ENCODE data around the gene FBXL22. TPM values are rescaled to one million over a fixed set of nuclear protein-coding genes. Genes with fewer than 3 reads are reported as not detected.

FBXL22 gene
- total and polyA plus RNA-seq, 12 donors: 0.22 to 5.9 (median 0.78) TPM; not detected in 1

GRCh38 chr15:63588826-63589225, 8.4 kb upstream of the FBXL22 start:
- Histone ChIP-seq H3K27me3 (no peaks in the 10 kb centered on the region), H3K9me3 (replicated peaks in 1 of 3) (no peaks in the 10 kb centered on the region), H3K4me3 (no peak overlapping the region), H3K4me1 (replicated peaks in 1 of 2) (no peaks in the 10 kb centered on the region), H3K27ac (no peak overlapping the region), H3K36me3 (replicated peaks in 1 of 2) (peaks cover 0 to 43% of the 10 kb centered on the region in 2 donors)
- intact Hi-C loops (cut with DNase I): no loop called here
- no peak for DNase-seq
- TF ChIP-seq POLR2A (IDR thresholded peaks at IDR 0.05) (no peak), CTCF (IDR thresholded peaks at IDR 0.05) (no peak)
- 96 to 98% (median 97%) methylated on average over 6 of the region's 6 CpGs for WGBS, 4 donors

GRCh38 chr15:63593705-63594671, 3.2 kb upstream of the FBXL22 start:
- Histone ChIP-seq H3K4me1 (replicated peaks in 1 of 2) (peaks cover 0 to 1% of the 10 kb centered on the region in 2 donors), H3K27ac (no peak overlapping the region), H3K9me3 (replicated peaks in 1 of 3) (no peaks in the 10 kb centered on the region), H3K4me3 (no peak overlapping the region), H3K36me3 (replicated peaks in 1 of 2) (peaks cover 0 to 36% of the 10 kb centered on the region in 2 donors), H3K27me3 (no peaks in the 10 kb centered on the region)
- TF ChIP-seq POLR2A (IDR thresholded peaks at IDR 0.05) (no peak), CTCF (IDR thresholded peaks at IDR 0.05) (no peak)
- no peak for DNase-seq
- WGBS, 4 donors: 81 to 92% (median 84%) methylated on average over 9 of the region's 9 CpGs
- intact Hi-C loops (cut with DNase I): no loop called here

- intact Hi-C loops (cut with DNase I): loop anchor here (5.0 kb wide), 2 partner anchors 103 to 123 kb away; no protein-coding TSS in a partner anchor
- H3K27ac ChIP-seq: no peak overlapping the region
- no peak for TF ChIP-seq CTCF (IDR thresholded peaks at IDR 0.05)
- no peak for TF ChIP-seq POLR2A (IDR thresholded peaks at IDR 0.05)
- 68 to 93% (median 78%) methylated on average over 2 to 3 of the region's 3 CpGs for WGBS, 4 donors
- no peaks in the 10 kb centered on the region for H3K27me3 ChIP-seq
- peaks cover 3 to 12% of the 10 kb centered on the region in 2 donors for H3K4me1 ChIP-seq (replicated peaks in 1 of 2)
- H3K4me3 ChIP-seq: no peak overlapping the region
- no peaks in the 10 kb centered on the region for H3K9me3 ChIP-seq (replicated peaks in 1 of 3)
- no peak for DNase-seq
- peaks cover 0 to 26% of the 10 kb centered on the region in 2 donors for H3K36me3 ChIP-seq (replicated peaks in 1 of 2)
Observed at GRCh38 chr15:63595065-63595464, 2.1 kb upstream of the FBXL22 start.

GRCh38 chr15:63595688-63596087, 1.5 kb upstream of the FBXL22 start:
- Histone ChIP-seq H3K27ac (no peak overlapping the region), H3K4me1 (replicated peaks in 1 of 2) (peaks cover 3 to 14% of the 10 kb centered on the region in 2 donors), H3K9me3 (replicated peaks in 1 of 3) (no peaks in the 10 kb centered on the region), H3K4me3 (no peak overlapping the region), H3K27me3 (no peaks in the 10 kb centered on the region), H3K36me3 (replicated peaks in 1 of 2) (peaks cover 0 to 21% of the 10 kb centered on the region in 2 donors)
- DNase-seq: no peak
- TF ChIP-seq POLR2A (IDR thresholded peaks at IDR 0.05) (no peak), CTCF (IDR thresholded peaks at IDR 0.05) (no peak)
- intact Hi-C loops (cut with DNase I): loop anchor here (5.0 kb wide), 2 partner anchors 103 to 123 kb away; no protein-coding TSS in a partner anchor
- 71 to 91% (median 87%) methylated on average over 1 of the region's 1 CpG for WGBS, 4 donors

Data from adrenal gland (tissue), 12 donors.